ENCODE data around the gene PDCD6IP.

DNA sequence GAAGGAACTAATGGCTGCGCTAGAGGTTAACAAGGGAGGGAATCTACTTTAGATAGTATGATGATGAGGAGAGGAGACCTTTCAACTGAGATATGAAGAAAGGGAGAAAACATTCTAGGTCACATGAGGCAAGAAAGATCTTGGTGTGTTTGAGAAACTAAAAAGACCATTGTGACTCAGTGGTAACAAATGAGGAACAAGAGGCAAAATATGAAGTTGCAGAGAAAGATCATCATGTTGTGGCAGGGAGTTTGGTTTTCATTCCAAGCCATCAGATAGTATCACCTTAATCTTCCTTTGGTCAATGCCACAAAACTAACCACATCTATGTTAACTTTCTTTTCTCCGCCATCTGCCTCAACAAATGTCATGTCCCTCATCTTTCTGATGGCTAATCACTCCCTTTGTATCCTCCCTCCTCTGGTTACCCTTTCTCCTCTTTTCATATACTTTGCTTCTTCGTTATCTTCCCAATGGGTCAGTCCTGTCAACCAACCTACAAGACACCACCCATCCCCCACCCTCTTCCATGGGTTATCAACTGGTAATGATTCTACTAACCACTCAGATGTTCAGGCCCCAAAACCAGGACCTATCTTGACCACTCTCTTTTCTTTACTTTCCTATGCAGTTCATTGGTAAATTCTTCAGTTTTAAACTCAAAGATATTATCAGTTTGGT lies 2.4 kb upstream of the PDCD6IP start:
- no peak for TF ChIP-seq ZSCAN30 (CRISPR knock-in tag; IDR thresholded peaks at IDR 0.05)
- no peak for TF ChIP-seq JUND (CRISPR knock-in tag; IDR thresholded peaks at IDR 0.05)
- TF ChIP-seq, protein P1, sequence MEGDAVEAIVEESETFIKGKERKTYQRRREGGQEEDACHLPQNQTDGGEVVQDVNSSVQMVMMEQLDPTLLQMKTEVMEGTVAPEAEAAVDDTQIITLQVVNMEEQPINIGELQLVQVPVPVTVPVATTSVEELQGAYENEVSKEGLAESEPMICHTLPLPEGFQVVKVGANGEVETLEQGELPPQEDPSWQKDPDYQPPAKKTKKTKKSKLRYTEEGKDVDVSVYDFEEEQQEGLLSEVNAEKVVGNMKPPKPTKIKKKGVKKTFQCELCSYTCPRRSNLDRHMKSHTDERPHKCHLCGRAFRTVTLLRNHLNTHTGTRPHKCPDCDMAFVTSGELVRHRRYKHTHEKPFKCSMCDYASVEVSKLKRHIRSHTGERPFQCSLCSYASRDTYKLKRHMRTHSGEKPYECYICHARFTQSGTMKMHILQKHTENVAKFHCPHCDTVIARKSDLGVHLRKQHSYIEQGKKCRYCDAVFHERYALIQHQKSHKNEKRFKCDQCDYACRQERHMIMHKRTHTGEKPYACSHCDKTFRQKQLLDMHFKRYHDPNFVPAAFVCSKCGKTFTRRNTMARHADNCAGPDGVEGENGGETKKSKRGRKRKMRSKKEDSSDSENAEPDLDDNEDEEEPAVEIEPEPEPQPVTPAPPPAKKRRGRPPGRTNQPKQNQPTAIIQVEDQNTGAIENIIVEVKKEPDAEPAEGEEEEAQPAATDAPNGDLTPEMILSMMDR (CRISPR knock-in tag; IDR thresholded peaks at IDR 0.05): no peak
- TF ChIP-seq, protein P2, sequence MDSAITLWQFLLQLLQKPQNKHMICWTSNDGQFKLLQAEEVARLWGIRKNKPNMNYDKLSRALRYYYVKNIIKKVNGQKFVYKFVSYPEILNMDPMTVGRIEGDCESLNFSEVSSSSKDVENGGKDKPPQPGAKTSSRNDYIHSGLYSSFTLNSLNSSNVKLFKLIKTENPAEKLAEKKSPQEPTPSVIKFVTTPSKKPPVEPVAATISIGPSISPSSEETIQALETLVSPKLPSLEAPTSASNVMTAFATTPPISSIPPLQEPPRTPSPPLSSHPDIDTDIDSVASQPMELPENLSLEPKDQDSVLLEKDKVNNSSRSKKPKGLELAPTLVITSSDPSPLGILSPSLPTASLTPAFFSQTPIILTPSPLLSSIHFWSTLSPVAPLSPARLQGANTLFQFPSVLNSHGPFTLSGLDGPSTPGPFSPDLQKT (CRISPR knock-in tag; IDR thresholded peaks at IDR 0.05; ENCODE audit: borderline replicate concordance): no peak
- no peak for TF ChIP-seq SP1 (IDR thresholded peaks at IDR 0.05)
- TF ChIP-seq SP1 (CRISPR knock-in tag; IDR thresholded peaks at IDR 0.05): no peak
- TF ChIP-seq MEIS1 (CRISPR knock-in tag; IDR thresholded peaks at IDR 0.05; ENCODE audit: borderline replicate concordance): no peak
- TF ChIP-seq HOXA7 (CRISPR knock-in tag; IDR thresholded peaks at IDR 0.05): no peak
- TF ChIP-seq ZNF556 (CRISPR knock-in tag; IDR thresholded peaks at IDR 0.05; ENCODE audit: borderline replicate concordance): no peak
- no peak for TF ChIP-seq ZNF660 (CRISPR knock-in tag; IDR thresholded peaks at IDR 0.05; ENCODE audit: borderline replicate concordance, low read depth)
- TF ChIP-seq ZFYVE20 (CRISPR knock-in tag; IDR thresholded peaks at IDR 0.05; ENCODE audit: borderline replicate concordance, low read depth): no peak
- TF ChIP-seq, protein P3, sequence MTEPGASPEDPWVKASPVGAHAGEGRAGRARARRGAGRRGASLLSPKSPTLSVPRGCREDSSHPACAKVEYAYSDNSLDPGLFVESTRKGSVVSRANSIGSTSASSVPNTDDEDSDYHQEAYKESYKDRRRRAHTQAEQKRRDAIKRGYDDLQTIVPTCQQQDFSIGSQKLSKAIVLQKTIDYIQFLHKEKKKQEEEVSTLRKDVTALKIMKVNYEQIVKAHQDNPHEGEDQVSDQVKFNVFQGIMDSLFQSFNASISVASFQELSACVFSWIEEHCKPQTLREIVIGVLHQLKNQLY (CRISPR knock-in tag; IDR thresholded peaks at IDR 0.05): no peak
- TF ChIP-seq, protein P4, sequence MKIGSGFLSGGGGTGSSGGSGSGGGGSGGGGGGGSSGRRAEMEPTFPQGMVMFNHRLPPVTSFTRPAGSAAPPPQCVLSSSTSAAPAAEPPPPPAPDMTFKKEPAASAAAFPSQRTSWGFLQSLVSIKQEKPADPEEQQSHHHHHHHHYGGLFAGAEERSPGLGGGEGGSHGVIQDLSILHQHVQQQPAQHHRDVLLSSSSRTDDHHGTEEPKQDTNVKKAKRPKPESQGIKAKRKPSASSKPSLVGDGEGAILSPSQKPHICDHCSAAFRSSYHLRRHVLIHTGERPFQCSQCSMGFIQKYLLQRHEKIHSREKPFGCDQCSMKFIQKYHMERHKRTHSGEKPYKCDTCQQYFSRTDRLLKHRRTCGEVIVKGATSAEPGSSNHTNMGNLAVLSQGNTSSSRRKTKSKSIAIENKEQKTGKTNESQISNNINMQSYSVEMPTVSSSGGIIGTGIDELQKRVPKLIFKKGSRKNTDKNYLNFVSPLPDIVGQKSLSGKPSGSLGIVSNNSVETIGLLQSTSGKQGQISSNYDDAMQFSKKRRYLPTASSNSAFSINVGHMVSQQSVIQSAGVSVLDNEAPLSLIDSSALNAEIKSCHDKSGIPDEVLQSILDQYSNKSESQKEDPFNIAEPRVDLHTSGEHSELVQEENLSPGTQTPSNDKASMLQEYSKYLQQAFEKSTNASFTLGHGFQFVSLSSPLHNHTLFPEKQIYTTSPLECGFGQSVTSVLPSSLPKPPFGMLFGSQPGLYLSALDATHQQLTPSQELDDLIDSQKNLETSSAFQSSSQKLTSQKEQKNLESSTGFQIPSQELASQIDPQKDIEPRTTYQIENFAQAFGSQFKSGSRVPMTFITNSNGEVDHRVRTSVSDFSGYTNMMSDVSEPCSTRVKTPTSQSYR (CRISPR knock-in tag; IDR thresholded peaks at IDR 0.05; ENCODE audit: borderline replicate concordance): no peak
- TF ChIP-seq ZNF577 (CRISPR knock-in tag; IDR thresholded peaks at IDR 0.05; ENCODE audit: borderline replicate concordance, low read depth): no peak
- no peak for TF ChIP-seq KLF13 (CRISPR knock-in tag; IDR thresholded peaks at IDR 0.05)
